AG09309 (cell line): ENCODE data around the gene CRISP1.

ENCODE experiments used
- DNase-seq: peaks from one replicate; pipeline ENCODE4 v3.0.0-alpha.2; 2010; ENCODE audit warnings: low read depth
- H3K4me3 ChIP-seq: 2 replicates; pipeline ENCODE4 v1.5.1; 2011; ENCODE audit warnings: mild to moderate bottlenecking, low read depth, low read length, moderate library complexity; ENCODE audit not compliant: control insufficient read depth
- CTCF ChIP-seq: IDR thresholded peaks from 2 replicates; pipeline ENCODE4 v1.5.1; 2011; ENCODE audit warnings: mild to moderate bottlenecking, low read depth, low read length, inconsistent platforms; ENCODE audit not compliant: insufficient read depth, control insufficient read depth; ENCODE audit errors: missing control alignments

CRISP1 gene

GRCh38 chr6:49790341-49790740 is 76.0 kb downstream of the CRISP1 start:
- no peak overlapping the region for H3K4me3 ChIP-seq
- DNase-seq, result no peak
- TF ChIP-seq CTCF, result no peak

GRCh38 chr6:49787176-49787575 is 79.2 kb downstream of the CRISP1 start, which contains the start of gene PGK2:
TSS of gene PGK2 (minus strand) at chr6:49787285. CDS start at chr6:49787187, 98 bp downstream.
- TF ChIP-seq CTCF, result no peak
- H3K4me3 ChIP-seq, result no peak within 1 kb of the TSS
- no peak for DNase-seq

GRCh38 chr6:49784272-49784671 is 82.1 kb downstream of the CRISP1 start:
- H3K4me3 ChIP-seq, result no peak overlapping the region
- DNase-seq, result no peak
- TF ChIP-seq CTCF, result no peak
